GM12874 (cell line): ENCODE results near the gene FHAD1.

Source experiments
- TF ChIP-seq, protein P1 (sequence below): IDR thresholded peaks from 2 replicates; pipeline ENCODE4 v1.5.1; 2011; ENCODE audit warnings: low read depth, mild to moderate bottlenecking, control low read depth, low read length, moderate library complexity; ENCODE audit not compliant: insufficient read depth

FHAD1 gene

DNA sequence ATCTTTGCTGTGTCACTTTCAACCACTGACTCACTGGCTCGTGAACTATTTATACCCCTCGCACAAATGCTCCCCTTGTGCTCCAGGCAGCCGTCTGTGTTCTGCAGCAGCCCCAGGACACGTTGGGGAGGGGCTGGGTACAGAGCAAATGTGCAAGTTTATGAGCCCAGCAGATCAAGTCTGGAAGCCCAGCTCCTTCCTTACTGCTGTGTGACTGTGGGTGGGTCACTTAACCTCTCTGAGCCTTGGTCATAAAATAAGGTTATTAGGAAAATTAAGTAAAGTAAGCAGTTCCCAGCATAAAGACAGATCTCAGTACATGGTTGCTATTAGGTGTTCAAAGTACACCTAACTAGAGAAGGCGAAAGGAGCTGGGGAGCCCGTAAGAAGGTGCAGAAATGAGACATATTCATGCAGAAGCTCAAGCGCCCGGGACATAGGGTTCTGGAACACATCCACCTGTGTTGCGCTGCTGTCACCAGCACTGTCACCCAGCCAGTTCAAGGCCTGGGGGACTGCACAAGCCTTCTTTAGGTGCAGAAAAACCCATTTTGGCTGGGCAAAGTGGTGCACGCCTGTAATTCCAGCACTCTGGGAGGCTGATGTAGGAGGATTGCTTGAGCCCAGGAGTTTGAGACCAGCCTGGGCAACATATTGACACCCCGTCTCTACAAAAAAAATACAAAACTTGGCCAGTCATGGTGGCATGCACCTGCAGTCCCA lies 176.5 kb downstream of the FHAD1 start:
- TF ChIP-seq, protein P1, sequence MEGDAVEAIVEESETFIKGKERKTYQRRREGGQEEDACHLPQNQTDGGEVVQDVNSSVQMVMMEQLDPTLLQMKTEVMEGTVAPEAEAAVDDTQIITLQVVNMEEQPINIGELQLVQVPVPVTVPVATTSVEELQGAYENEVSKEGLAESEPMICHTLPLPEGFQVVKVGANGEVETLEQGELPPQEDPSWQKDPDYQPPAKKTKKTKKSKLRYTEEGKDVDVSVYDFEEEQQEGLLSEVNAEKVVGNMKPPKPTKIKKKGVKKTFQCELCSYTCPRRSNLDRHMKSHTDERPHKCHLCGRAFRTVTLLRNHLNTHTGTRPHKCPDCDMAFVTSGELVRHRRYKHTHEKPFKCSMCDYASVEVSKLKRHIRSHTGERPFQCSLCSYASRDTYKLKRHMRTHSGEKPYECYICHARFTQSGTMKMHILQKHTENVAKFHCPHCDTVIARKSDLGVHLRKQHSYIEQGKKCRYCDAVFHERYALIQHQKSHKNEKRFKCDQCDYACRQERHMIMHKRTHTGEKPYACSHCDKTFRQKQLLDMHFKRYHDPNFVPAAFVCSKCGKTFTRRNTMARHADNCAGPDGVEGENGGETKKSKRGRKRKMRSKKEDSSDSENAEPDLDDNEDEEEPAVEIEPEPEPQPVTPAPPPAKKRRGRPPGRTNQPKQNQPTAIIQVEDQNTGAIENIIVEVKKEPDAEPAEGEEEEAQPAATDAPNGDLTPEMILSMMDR, result no peak

DNA sequence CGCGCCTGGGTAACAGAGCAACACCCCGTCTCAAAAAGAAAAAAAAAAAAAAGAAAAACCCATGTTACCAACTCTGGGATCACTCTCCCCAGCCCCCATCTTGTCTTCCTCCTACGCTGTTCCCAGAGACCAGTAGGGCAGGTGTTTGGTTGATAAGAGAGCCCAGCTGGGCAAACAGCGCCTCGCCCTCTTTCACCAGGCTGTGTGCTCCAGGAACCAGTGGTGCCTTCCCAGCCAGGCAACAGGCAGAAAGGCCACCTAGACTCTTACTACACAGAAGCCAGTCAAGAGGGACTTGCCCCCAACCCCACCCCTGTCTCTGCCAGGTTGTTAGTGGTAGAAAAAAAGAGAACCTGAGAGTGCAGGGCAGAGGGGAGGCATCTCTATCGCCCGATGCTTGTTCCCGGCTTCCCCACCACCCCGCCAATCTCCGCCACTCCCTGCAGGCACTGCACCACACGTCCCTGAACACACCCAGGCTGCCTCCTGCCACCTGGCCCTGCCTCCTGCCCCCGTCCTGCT lies 177.2 kb downstream of the FHAD1 start:
- TF ChIP-seq, protein P1, result no peak

- TF ChIP-seq, protein P1, result no peak
Observed at GRCh38 chr1:15424981-15425380, 178.0 kb downstream of the FHAD1 start.

GRCh38 chr1:15425521-15425920 lies 178.5 kb downstream of the FHAD1 start:
- TF ChIP-seq, protein P1, result no peak

GRCh38 chr1:15425958-15426357 lies 178.9 kb downstream of the FHAD1 start:
- TF ChIP-seq, protein P1, result no peak

GRCh38 chr1:15426492-15427279 lies 179.7 kb downstream of the FHAD1 start:
- TF ChIP-seq, protein P1, result no peak

DNA sequence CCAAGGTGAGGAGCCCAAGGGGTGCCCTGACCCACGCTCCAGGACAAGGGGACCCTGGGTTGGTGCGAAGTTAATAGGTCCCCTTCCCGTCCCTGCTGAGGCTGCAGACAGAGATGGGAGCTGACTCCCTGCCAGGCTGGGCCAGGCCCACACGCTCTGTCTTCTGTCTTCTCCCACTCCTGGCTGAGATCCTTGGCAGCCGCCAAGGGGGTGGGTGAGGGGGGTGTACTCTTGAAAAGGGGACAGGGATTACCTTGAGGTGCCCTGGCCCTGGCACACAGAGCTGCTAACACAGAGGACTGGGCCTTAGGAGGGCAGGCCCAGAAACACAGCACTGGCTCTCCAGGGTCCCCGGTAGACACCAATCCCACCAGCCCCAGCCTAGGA lies 180.2 kb downstream of the FHAD1 start:
- TF ChIP-seq, protein P1, result no peak
